ENCODE data around the gene PCDHA9.
A peak's percentile ranks its signal among the peaks of the same experiment; 100 is the strongest.
"Not testable (repeated sequence)": the region's sequence is repeated elsewhere in the genome, so short reads cannot be mapped to it uniquely, and the experiment has no call there.

The PCDHA9 gene

DNA sequence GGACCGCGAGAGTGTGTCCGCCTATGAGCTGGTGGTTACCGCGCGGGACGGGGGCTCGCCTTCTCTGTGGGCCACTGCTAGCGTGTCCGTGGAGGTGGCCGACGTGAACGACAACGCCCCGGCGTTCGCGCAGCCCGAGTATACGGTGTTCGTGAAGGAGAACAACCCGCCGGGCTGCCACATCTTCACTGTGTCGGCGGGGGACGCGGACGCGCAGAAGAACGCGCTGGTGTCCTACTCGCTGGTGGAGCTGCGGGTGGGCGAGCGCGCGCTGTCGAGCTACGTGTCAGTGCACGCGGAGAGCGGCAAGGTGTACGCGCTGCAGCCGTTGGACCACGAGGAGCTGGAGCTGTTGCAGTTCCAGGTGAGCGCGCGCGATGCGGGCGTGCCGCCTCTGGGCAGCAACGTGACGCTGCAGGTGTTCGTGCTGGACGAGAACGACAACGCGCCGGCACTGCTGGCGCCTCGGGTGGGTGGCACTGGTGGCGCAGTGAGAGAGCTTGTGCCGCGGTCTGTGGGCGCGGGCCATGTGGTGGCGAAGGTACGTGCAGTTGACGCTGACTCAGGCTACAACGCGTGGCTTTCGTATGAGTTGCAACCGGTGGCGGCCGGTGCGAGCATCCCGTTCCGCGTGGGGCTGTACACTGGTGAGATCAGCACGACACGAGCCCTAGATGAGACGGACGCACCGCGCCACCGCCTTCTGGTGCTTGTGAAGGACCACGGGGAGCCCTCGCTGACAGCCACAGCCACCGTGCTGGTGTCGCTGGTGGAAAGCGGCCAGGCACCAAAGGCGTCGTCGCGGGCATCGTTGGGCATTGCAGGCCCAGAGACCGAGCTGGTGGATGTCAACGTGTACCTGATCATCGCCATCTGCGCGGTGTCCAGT, 12.3 kb upstream of the PCDHA9 start:
- no peaks in the 10 kb centered on the region for H3K27me3 ChIP-seq (ENCODE audit: insufficient read depth, low read depth, severe bottlenecking)
- H3K27ac ChIP-seq, result no peak overlapping the region
- H3K9me3 ChIP-seq (ENCODE audit: severe bottlenecking), result peaks cover 2% of the 10 kb centered on the region
- H3K4me3 ChIP-seq (ENCODE audit: low read depth, low read length), result no peak overlapping the region
- TF ChIP-seq, protein P1, sequence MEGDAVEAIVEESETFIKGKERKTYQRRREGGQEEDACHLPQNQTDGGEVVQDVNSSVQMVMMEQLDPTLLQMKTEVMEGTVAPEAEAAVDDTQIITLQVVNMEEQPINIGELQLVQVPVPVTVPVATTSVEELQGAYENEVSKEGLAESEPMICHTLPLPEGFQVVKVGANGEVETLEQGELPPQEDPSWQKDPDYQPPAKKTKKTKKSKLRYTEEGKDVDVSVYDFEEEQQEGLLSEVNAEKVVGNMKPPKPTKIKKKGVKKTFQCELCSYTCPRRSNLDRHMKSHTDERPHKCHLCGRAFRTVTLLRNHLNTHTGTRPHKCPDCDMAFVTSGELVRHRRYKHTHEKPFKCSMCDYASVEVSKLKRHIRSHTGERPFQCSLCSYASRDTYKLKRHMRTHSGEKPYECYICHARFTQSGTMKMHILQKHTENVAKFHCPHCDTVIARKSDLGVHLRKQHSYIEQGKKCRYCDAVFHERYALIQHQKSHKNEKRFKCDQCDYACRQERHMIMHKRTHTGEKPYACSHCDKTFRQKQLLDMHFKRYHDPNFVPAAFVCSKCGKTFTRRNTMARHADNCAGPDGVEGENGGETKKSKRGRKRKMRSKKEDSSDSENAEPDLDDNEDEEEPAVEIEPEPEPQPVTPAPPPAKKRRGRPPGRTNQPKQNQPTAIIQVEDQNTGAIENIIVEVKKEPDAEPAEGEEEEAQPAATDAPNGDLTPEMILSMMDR (IDR thresholded peaks at IDR 0.05; ENCODE audit: low read depth, low read length), result no peak
- H3K36me3 ChIP-seq, result no peaks in the 10 kb centered on the region
- no peak for DNase-seq

DNA sequence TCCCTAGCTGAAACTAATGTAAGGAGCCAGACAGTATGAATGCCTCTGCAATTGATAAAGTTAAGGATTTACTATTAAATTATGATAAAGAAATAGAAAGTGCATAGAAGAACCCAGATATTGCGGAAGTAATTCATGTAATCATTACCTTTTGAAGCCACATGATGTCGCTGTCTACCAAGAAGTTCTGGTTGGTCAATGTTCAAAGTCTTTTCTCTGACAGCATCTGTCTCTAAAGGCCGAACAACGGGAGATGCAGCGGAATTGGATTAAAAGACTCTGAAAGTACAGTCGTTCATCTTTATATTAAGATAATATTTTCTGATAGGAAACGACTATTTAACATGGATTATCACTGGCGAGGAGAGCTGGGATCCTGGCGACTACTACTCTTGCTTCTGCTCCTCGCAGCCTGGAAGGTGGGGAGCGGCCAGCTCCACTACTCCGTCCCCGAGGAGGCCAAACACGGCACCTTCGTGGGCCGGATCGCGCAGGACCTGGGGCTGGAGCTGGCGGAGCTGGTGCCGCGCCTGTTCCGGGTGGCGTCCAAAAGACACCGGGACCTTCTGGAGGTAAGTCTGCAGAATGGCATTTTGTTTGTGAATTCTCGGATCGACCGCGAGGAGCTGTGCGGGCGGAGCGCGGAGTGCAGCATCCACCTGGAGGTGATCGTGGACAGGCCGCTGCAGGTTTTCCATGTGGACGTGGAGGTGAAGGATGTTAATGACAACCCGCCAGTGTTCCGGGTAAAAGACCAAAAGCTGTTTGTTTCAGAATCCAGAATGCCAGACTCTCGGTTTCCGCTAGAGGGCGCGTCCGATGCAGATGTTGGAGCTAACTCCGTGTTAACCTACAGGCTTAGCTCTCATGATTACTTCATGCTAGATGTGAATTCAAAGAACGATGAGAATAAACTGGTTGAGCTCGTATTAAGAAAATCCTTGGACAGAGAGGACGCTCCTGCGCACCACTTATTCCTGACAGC, 6.9 kb upstream of the PCDHA9 start, which contains the start of gene PCDHA8:
TSS of gene PCDHA8 (plus strand) at position 210 of the 985 bp plus-strand sequence. CDS start at position 345, 135 bp downstream.
- Histone ChIP-seq H3K9me3 (ENCODE audit: severe bottlenecking) (peaks cover 4% of the 10 kb centered on the region), H3K4me3 (ENCODE audit: low read depth, low read length) (peak within 1 kb of the TSS; percentile 29), H3K27ac (no peak within 1 kb of the TSS), H3K27me3 (ENCODE audit: insufficient read depth, low read depth, severe bottlenecking) (no peaks in the 10 kb centered on the region), H3K36me3 (no peaks in the 10 kb centered on the region)
- no peak for DNase-seq
- TF ChIP-seq, protein P1 (IDR thresholded peaks at IDR 0.05; ENCODE audit: low read depth, low read length), result peak; percentile 28; the same call in 1 of the 2 replicates

DNA sequence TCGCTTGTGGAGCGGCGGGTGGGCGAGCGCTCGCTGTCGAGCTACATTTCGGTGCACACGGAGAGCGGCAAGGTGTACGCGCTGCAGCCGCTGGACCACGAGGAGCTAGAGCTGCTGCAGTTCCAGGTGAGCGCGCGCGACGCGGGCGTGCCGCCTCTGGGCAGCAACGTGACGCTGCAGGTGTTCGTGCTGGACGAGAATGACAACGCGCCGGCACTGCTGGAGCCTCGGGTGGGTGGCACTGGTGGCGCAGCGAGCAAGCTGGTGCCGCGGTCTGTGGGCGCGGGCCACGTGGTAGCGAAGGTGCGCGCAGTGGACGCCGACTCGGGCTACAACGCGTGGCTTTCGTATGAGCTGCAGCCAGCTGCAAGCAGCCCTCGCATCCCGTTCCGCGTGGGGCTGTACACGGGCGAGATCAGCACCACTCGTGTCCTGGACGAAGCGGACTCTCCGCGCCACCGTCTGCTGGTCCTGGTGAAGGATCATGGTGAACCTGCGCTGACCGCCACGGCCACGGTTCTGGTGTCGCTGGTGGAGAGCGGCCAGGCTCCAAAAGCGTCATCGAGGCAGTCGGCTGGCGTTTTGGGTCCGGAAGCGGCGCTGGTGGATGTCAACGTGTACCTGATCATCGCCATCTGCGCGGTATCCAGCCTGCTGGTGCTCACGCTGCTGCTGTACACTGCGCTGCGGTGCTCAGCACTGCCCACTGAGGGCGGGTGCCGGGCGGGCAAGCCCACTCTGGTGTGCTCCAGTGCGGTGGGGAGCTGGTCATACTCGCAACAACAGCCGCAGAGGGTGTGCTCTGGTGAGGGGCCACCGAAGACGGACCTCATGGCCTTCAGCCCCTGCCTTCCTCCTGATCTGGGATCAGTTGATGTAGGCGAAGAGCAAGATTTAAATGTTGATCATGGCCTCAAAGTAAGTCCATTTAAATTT, 5.1 kb upstream of the PCDHA9 start:
- H3K27ac ChIP-seq, result no peak overlapping the region
- TF ChIP-seq, protein P1 (IDR thresholded peaks at IDR 0.05; ENCODE audit: low read depth, low read length), result no peak
- H3K27me3 ChIP-seq (ENCODE audit: insufficient read depth, low read depth, severe bottlenecking), result no peaks in the 10 kb centered on the region
- H3K36me3 ChIP-seq, result no peaks in the 10 kb centered on the region
- no peak overlapping the region for H3K4me3 ChIP-seq (ENCODE audit: low read depth, low read length)
- peaks cover 4% of the 10 kb centered on the region for H3K9me3 ChIP-seq (ENCODE audit: severe bottlenecking)
- no peak for DNase-seq

DNA sequence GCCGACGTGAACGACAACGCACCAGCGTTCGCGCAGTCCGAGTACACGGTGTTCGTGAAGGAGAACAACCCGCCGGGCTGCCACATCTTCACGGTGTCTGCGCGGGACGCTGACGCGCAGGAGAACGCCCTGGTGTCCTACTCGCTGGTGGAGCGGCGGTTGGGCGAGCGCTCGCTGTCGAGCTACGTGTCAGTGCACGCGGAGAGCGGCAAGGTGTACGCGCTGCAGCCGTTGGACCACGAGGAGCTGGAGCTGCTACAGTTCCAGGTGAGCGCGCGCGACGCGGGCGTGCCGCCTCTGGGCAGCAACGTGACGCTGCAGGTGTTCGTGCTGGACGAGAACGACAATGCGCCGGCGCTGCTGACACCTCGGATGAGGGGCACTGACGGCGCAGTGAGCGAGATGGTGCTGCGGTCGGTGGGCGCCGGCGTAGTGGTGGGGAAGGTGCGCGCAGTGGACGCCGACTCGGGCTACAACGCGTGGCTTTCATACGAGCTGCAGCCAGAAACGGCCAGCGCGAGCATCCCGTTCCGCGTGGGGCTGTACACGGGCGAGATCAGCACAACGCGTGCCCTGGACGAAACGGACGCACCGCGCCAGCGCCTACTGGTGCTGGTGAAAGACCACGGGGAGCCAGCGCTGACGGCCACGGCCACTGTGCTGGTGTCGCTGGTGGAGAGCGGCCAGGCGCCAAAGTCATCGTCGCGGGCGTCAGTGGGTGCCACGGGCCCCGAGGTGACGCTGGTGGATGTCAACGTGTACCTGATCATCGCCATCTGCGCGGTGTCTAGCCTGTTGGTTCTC, 1.9 kb downstream of the PCDHA9 start:
- not testable (repeated sequence) for H3K27ac ChIP-seq; H3K27me3 ChIP-seq (ENCODE audit: insufficient read depth, low read depth, severe bottlenecking); H3K36me3 ChIP-seq; H3K9me3 ChIP-seq (ENCODE audit: severe bottlenecking); DNase-seq; H3K4me3 ChIP-seq (ENCODE audit: low read depth, low read length)

DNA sequence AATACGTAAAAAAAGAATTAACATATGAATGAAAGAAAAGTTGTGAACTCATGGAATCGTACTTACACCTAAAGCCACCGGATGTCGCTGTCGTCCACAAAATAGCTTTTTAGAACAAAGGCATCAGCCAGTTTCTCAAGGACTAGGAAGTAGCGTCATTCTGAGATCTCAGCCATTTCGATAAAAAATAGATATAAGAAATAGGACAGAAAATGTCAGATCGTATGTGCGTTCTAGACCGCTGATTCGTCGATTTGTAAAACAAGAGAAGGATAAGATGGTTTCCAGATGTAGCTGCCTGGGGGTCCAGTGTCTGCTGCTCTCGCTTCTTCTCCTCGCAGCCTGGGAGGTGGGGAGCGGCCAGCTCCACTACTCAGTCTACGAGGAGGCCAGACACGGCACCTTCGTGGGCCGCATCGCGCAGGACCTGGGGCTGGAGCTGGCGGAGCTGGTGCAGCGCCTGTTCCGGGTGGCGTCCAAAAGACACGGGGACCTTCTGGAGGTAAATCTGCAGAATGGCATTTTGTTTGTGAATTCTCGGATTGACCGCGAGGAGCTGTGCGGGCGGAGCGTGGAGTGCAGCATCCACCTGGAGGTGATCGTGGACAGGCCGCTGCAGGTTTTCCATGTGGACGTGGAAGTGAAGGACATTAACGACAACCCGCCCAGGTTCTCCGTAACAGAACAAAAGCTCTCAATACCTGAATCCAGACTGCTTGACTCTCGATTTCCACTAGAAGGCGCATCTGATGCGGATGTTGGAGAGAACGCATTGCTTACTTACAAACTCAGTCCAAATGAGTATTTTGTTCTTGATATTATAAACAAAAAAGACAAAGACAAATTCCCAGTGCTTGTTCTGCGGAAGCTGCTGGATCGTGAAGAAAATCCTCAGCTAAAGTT, 7.8 kb downstream of the PCDHA9 start, which contains the start of gene PCDHA10:
TSS of gene PCDHA10 (plus strand) at position 126 of the 903 bp plus-strand sequence. CDS start at position 278, 152 bp downstream.
- H3K4me3 ChIP-seq (ENCODE audit: low read depth, low read length), result no peak within 1 kb of the TSS
- no peak within 1 kb of the TSS for H3K27ac ChIP-seq

More for the DNA sequence above, 7.8 kb downstream of the PCDHA9 start, which contains the start of gene PCDHA10:
- peaks cover 2% of the 10 kb centered on the region for H3K9me3 ChIP-seq (ENCODE audit: severe bottlenecking)
- H3K36me3 ChIP-seq, result no peaks in the 10 kb centered on the region
- no peaks in the 10 kb centered on the region for H3K27me3 ChIP-seq (ENCODE audit: insufficient read depth, low read depth, severe bottlenecking)
- DNase-seq, result no peak
- TF ChIP-seq, protein P1 (IDR thresholded peaks at IDR 0.05; ENCODE audit: low read depth, low read length), result no peak
